ENCODE results near the gene TMEM135.

The TMEM135 gene

DNA sequence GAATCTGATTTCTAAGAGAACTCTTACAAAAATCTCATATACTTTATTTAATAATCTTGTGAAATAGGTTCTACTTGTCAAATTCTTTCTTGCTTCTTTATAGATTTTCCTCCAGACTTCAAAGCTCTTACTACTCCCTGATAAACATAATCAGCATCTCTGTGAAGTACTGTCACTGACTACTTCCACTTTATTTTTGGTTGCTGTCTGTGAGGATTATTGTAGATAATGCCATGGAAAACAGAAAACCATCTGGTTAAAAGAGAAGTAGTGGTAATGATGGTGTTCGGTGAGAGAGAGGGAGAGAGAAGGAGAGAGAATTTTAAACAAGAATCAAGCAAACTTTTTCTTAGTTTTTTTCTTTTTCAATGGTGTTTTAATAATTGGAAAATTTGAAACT lies 152.3 kb downstream of the TMEM135 start:
- no peak overlapping the region for H3K27ac ChIP-seq (ENCODE audit: low read depth, low read length, poor library complexity, severe bottlenecking)
- H3K4me1 ChIP-seq (ENCODE audit: insufficient read depth, low read length, severe bottlenecking), result no peaks in the 10 kb centered on the region
- TF ChIP-seq, protein P1, sequence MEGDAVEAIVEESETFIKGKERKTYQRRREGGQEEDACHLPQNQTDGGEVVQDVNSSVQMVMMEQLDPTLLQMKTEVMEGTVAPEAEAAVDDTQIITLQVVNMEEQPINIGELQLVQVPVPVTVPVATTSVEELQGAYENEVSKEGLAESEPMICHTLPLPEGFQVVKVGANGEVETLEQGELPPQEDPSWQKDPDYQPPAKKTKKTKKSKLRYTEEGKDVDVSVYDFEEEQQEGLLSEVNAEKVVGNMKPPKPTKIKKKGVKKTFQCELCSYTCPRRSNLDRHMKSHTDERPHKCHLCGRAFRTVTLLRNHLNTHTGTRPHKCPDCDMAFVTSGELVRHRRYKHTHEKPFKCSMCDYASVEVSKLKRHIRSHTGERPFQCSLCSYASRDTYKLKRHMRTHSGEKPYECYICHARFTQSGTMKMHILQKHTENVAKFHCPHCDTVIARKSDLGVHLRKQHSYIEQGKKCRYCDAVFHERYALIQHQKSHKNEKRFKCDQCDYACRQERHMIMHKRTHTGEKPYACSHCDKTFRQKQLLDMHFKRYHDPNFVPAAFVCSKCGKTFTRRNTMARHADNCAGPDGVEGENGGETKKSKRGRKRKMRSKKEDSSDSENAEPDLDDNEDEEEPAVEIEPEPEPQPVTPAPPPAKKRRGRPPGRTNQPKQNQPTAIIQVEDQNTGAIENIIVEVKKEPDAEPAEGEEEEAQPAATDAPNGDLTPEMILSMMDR (IDR thresholded peaks at IDR 0.05; ENCODE audit: low read length), result no peak
- TF ChIP-seq EZH2 (IDR thresholded peaks at IDR 0.05; ENCODE audit: borderline replicate concordance, low read length), result no peak

DNA sequence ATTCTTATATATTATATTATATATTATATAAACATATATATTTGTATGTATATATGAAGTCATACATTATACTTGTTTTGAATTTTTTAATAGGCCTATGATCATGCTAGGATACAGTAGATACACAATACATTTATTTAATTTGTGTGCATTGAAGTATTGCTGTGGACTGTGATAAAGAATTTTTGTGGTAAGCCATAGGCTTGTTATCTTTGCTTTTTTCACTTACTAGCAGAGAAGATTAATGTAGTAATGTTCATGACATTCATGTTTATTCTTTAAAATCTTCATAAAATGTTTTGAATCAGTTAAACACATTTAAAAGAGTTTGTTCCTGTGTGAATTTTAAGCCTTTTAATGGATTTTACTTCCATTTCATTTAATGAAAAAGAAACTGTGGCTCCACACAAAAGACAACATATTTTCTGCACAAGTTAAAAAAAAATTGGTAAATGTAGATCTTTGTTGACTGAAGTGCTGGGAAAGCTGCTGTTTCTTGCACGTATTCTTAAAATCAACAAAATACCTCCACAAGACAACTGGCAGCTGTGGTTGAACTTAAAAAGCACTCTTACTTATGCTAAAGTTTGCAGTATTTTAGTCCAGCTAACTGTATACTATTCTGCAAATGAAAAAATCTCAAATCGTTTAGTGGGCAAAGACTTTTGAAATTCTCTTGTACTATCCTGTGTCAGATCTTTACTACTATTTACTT lies 156.2 kb downstream of the TMEM135 start:
- Histone ChIP-seq H3K4me1 (ENCODE audit: insufficient read depth, low read length, severe bottlenecking) (no peaks in the 10 kb centered on the region), H4K20me1 (ENCODE audit: insufficient read depth, low read length) (no peaks in the 10 kb centered on the region), H3K27ac (ENCODE audit: low read depth, low read length, poor library complexity, severe bottlenecking) (no peak overlapping the region), H3K27me3 (ENCODE audit: insufficient read depth, low read length) (no peaks in the 10 kb centered on the region), H3K9ac (ENCODE audit: low read length) (no peak overlapping the region), H3K4me2 (ENCODE audit: low read length) (no peak overlapping the region), H2AFZ (ENCODE audit: low read length) (no peak overlapping the region), H3K36me3 (ENCODE audit: insufficient read depth, low read length) (no peaks in the 10 kb centered on the region), H3F3A (ENCODE audit: insufficient read depth, low read length) (no peaks in the 10 kb centered on the region), H3K4me3 (ENCODE audit: low read depth, low read length, poor library complexity, severe bottlenecking) (no peak overlapping the region), H3K9me2 (ENCODE audit: low read depth, low read length) (no peaks in the 10 kb centered on the region), H3K79me2 (ENCODE audit: insufficient read depth, low read length) (no peaks in the 10 kb centered on the region), H3K9me3 (ENCODE audit: low read length) (no peaks in the 10 kb centered on the region)
- TF ChIP-seq EZH2 (IDR thresholded peaks at IDR 0.05; ENCODE audit: borderline replicate concordance, low read length), result no peak
- TF ChIP-seq, protein P1 (IDR thresholded peaks at IDR 0.05; ENCODE audit: low read length), result no peak

More for the DNA sequence above, 152.3 kb downstream of the TMEM135 start:
- Histone ChIP-seq H3K4me3 (ENCODE audit: low read depth, low read length, poor library complexity, severe bottlenecking) (no peak overlapping the region), H3K9ac (ENCODE audit: low read length) (no peak overlapping the region), H3K79me2 (ENCODE audit: insufficient read depth, low read length) (no peaks in the 10 kb centered on the region), H2AFZ (ENCODE audit: low read length) (no peak overlapping the region), H3K27me3 (ENCODE audit: insufficient read depth, low read length) (no peaks in the 10 kb centered on the region), H3K36me3 (ENCODE audit: insufficient read depth, low read length) (no peaks in the 10 kb centered on the region), H3K9me3 (ENCODE audit: low read length) (no peaks in the 10 kb centered on the region), H3F3A (ENCODE audit: insufficient read depth, low read length) (no peaks in the 10 kb centered on the region), H3K4me2 (ENCODE audit: low read length) (no peak overlapping the region), H3K9me2 (ENCODE audit: low read depth, low read length) (no peaks in the 10 kb centered on the region), H4K20me1 (ENCODE audit: insufficient read depth, low read length) (no peaks in the 10 kb centered on the region)

DNA sequence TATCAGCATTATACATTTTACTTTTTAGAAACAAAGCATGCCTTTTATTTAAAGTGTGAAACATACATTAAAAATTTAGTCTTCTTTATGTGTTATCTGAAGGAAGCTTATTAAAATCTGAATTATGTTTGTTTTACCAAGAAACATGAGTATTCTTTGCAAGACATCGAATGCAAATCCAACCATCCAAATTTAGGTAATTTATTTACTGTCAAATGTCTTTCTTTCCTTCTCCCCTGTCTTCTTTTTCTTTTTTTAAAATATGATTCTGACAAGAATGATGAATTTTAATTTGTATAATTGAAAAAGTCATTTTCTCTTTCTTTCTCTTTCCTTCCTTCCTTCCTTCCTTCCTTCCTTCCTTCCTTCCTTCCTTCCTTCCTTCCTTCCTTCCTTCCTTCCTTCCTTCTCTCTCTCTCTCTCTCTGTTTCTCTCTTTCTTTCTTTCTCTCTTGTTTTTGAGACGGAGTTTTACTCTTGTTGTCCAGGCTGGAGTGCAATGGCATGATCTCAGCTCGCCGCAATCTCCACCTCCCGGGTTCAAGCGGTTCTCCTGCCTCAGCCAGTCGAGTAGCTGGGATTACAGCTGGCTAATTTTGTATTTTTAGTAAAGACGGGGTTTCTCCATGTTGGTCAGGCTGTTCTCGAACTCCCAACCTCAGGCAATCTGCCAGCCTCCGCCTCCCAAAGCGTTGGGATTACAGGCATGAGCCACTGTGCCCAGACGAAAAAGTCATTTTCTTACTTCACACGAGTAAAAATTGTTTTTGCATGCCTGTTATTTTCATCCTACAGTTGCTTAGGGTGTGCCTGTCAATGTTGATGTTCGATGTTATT lies 157.5 kb downstream of the TMEM135 start:
- no peaks in the 10 kb centered on the region for H3K9me3 ChIP-seq (ENCODE audit: low read length)
- H3K36me3 ChIP-seq (ENCODE audit: insufficient read depth, low read length), result no peaks in the 10 kb centered on the region
- H3K27me3 ChIP-seq (ENCODE audit: insufficient read depth, low read length), result no peaks in the 10 kb centered on the region
- no peaks in the 10 kb centered on the region for H3K79me2 ChIP-seq (ENCODE audit: insufficient read depth, low read length)
- H3F3A ChIP-seq (ENCODE audit: insufficient read depth, low read length), result no peaks in the 10 kb centered on the region
- H3K4me1 ChIP-seq (ENCODE audit: insufficient read depth, low read length, severe bottlenecking), result no peaks in the 10 kb centered on the region
- no peak overlapping the region for H3K27ac ChIP-seq (ENCODE audit: low read depth, low read length, poor library complexity, severe bottlenecking)
- no peak overlapping the region for H3K4me3 ChIP-seq (ENCODE audit: low read depth, low read length, poor library complexity, severe bottlenecking)
- H4K20me1 ChIP-seq (ENCODE audit: insufficient read depth, low read length), result no peaks in the 10 kb centered on the region
- no peak overlapping the region for H3K4me2 ChIP-seq (ENCODE audit: low read length)
- H2AFZ ChIP-seq (ENCODE audit: low read length), result no peak overlapping the region
- no peaks in the 10 kb centered on the region for H3K9me2 ChIP-seq (ENCODE audit: low read depth, low read length)
- no peak overlapping the region for H3K9ac ChIP-seq (ENCODE audit: low read length)
- TF ChIP-seq EZH2 (IDR thresholded peaks at IDR 0.05; ENCODE audit: borderline replicate concordance, low read length), result no peak
- TF ChIP-seq, protein P1 (IDR thresholded peaks at IDR 0.05; ENCODE audit: low read length), result no peak
